SW 1271 (cell line): ENCODE measurements around the gene RAB6A.
"Not testable (repeated sequence)": the region's sequence is repeated elsewhere in the genome, so short reads cannot be mapped to it uniquely, and the experiment has no call there.

Experiments
- DNase-seq, 2 experiments: peaks; one replicate each; lab custom pipeline; 2025; lab: John Stamatoyannopoulos, UW

RAB6A gene

DNA sequence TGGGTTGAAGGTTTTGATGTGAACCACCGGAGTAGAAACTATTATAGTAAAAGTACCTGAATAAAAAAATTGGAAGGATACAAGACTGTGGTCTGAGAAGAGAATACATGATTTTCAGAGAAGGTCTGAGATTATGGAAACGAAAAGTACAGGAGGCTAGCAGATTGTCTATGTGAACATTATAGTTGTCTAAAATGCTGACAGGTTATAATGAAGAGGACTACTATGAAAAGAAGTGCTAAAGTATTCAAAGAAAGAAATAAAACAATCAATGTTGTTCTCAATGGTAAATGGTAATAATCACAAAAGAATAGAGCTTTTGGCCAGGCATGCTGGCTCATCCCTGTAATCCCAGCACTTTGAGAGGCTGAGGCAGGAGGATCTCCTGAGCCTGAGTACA lies 34.0 kb downstream of the RAB6A start:
- no peak for DNase-seq

DNA sequence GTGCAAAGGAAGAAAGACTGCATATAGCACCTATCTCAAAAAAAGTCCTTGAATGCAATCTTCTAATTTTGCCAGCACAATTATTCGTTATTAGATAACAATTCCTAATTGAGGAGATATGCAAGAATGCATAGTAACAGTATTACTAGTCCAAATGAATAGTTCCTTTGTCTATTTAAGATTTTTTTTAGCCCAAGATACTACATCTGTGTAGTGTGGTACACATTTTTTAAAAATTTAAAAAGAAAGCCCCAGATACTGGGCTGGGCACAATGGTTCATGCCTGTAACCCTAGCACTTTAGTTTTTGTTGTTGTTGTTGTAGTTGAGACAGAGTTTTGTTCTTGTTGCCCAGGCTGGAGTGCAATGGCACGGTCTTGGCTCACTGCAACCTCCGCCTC lies 43.7 kb downstream of the RAB6A start:
- DNase-seq: no peak

DNA sequence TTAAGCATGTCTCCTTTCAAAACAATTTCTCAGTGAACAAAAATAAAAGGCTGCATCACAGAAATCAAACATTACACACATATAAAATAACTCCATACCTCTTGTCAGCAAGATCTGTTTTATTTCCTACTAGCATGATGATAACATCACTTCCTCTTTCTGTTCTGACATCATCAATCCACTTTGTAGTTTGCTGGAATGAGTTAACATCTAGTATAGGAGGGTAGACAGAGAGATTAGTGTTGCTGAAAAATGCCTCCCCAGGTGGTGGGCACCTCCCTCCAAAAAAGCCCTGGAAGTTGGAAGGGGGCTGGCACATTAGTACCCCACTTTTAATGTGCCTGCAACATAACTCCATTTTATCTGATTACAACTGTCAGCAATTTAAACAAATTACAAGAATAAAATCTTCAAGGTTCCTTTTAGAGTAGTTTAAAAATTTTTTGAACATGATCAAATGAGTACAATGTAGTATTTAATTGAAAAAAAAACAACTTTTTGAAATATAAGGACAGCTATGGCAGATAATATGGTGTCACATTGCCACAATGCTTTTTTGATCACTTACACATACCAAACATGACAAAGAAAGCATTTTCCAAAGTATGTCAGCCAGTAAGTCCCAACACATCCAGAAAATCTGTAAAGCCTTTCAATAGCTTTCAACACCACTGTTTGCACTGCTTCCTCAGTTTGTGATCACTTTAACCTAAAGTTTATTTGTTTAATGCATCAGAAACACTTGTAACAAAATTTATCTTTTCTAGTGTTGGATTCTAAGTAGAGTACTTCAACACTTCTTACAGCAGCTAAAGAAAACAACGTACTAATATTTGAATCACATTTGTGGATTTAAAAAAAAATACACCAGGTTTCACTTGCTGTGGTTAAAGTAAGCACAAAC lies 44.5 kb downstream of the RAB6A start:
- DNase-seq: no peak

DNA sequence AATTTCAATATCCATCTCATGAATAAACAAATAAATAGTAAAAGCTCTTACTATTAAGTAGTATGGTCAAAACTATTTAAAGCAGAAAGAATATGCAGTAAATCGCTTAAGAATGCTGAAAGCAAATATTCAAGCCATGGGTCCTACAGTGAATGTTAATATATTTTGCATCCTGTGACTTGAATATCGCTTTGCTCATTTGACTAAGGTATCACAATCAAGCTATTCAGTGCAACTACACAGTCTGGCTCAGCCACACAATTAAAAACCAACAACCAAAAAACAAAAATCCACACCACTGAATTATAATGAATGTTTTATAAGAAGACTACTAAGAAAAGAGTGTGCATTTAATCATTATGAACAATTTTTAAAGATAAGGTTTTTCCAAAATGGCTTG lies 45.3 kb downstream of the RAB6A start:
- no peak for DNase-seq

DNA sequence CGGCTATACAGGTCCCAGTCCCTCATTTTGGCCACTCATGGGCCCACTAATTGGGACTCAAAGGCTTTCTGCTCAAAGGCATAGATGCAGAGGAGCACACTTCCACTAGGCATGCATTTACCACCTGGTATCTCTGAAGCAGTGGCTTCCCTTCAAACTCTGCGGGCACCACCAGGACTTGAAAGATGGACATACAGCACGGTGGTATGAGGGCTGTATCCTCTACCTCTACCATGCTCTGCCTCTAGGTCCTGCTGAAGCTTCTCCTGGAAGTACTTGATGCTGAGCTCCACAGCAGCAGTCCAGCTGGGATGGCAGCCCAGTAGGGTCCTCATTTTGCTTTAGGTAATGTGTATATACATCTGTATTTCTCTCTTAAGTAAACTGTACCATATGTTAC lies 49.9 kb downstream of the RAB6A start:
- no peak for DNase-seq

DNA sequence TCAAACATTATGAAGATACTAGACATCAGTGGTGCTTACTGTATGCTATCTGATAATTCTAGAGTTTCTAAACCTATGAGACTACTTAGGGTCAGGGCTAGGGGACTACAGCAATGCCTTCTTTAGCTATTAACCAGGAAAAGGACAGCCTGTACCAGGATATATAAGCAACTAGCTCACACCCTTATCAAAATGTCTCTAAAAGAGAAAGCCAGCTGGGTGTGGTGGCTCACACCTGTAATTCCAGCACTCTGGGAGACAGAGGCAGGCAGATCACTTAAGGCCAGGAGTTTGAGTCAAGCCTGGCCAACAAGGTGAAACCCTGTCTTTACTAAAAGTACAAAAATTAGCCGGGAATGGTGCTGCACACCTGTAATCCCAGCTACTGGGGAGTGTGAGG lies 55.8 kb downstream of the RAB6A start:
- DNase-seq: no peak

DNA sequence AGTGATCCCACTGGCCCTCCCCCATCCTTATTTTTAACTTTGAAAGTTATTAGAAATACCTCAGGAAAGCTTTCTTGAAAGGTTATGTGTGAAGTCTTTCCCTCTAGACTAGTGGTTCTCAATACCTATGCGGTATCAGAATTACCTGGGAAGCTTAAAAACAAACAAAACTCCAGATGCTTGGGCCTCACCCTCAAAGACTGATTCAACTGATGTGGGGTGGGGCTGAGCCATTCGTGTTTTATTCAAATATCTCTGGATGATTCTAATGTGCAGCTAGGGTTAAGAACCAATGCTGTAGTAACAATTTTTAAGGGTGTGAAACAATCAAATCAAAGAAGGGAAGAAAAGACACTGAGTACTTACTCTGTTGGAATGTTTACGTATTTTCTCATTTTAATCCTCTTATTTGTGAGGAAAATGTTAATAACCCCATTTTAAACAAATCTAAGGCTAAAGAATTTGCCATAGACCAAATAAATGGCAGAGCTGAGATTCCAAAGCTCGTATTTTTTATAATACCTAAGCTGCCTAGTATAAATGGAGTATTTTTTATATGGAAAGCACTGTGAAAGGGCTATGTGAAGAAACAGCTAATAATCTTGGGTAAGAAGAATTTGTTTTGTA lies 66.9 kb downstream of the RAB6A start:
- DNase-seq: no peak

DNA sequence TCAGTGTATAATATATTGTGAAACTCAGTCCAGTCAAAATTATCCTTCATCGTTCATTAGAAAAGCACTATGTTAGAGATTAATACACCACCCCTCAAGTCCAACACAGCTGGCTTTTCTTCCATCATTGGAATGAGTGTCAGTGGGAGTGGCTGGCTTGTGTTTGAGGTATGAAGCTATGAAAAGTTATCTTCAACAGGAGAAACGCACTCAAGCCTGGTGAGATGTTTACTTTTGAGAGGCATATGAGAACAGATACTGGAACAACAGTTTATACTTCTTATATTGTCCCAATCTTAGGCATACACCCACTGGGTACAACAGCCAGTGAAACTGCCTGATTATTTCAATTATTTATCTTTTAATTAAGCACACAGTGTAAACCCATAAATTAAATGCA lies 80.2 kb downstream of the RAB6A start:
- DNase-seq: no peak

DNA sequence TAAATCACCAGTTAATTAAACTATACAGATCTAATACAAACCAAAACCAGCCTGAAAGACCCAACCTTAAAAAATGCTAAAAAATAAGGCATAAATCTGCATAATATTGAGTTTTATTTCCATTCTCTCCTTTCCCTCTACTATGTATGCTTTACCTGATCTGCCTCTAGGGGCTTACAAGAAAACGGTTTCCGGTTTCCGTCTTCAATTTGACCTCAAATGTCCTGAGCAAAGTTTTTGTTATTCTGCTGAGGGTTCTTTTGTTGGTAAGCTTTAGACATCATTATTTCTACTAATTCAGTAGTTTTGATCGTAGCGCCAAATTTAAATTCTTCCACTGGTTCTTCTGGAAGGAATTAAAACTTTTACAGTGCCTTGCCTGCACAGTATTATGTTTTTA lies 84.3 kb downstream of the RAB6A start:
- not testable (repeated sequence) for DNase-seq

DNA sequence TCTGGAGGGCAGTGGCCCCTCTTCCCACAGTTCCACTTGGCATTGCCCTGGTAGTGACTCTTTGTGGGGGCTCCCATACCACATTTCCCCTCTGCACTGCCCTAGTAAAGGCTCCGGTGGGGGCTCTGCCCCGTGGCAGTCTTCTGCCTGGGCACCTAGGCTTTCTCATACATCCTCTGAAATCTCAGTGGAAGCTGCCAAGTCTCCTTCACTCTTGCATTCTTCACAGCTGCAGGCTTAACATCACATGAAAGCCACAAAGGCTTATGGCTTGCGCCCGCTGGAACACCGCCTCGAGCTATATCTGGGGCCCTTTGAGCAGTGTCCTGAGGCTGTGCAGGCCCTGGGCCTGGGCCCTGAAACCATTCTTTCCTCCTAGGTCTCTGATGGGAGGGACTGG lies 89.2 kb downstream of the RAB6A start:
- DNase-seq: no peak

DNA sequence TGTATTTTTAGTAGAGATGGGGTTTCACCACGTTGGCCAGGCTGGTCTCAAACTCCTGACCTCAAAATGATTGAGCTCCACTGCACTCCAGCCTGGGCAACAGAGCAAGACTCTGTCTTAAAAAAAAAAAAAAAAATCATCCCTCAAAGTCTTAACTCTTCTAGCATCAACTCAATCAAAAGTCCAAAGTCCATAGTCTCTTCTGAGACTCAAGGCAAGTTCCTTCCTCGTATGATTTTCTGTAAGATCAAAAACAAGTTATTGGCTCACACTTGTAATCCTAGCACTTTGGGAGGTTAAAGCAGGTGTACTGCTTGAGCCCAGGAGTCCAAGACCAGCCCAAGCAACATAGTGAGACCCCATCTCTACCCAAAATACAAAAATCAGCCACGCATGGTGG lies 90.1 kb downstream of the RAB6A start:
- DNase-seq: no peak

DNA sequence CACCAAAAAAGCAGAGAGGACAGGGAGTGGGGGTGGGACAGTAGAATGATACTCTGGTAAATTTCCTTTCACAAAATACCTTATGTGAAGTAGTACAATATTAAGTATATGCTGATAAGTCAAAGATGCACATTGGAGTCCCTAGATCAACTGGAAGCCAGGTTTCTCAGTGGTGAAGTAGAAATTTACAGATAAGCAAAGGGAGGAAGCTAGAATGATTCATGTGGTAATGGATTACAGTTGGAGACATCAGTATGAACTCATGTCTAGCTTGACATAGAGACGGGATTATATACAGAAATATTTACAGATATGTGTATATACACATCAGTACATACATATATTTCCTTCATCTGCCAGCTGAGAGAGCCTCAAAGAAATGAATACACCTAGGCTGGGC lies 93.0 kb downstream of the RAB6A start:
- no peak for DNase-seq

DNA sequence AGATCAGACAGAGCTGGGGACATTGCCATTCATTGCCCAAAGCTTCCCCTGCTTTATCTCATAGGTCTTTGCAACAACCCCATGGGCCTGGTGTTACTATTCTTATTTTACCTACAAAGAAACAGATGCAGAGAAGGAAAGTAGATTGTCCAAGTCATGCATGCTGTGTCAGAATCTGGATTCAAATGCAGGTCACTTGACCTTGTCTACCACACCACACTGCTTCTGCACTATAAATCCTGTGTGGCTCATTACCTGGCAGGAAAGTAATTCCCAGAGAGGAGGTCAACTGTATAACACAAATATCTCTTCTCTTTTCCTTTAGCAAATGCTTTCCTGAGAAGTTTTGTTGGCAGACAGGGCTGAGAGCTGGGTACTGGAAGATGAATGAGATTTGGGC lies 96.0 kb downstream of the RAB6A start:
- no peak for DNase-seq

DNA sequence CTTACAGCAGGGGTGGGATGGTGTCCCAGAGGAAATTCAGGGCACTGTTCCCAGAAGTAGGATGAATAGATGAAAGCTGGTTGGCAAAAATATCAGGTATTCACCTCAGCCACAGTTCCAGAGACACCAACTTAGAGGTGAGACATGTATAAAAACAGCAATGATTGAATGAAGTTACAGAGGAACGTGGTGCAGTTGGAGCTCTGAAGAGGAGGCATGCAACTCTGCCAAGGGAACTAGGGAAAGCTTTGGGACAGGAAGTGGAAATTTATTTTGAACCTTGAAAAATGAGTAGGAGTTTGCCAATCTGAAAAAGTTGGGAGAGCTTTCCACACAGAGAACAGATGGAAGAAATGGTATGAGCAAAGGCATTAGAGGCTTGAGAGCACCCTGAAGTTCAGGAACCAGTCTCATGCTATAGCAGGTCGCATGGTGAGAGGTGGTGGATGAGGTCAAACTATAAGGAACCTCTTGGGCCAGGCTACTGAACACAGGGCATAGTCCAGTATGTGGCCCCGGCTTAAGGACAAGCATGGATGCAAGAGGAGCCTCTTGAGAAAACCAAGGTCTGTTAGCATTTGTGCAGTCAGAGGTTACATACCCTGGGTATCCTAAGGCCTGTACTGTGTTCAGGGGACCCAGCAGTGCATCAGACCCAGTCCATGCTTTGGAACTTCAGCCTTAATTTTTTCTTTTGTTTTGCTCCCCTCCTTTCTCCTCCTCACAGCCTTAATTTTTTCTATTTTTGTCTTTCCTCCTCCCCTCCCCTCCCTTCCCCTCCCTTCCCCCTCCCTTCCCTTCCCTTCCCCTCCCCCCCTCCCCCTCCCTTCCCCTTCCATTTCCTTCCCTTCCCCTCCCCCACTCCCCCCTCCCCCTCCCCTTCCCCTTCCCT lies 97.0 kb downstream of the RAB6A start:
- no peak for DNase-seq

DNA sequence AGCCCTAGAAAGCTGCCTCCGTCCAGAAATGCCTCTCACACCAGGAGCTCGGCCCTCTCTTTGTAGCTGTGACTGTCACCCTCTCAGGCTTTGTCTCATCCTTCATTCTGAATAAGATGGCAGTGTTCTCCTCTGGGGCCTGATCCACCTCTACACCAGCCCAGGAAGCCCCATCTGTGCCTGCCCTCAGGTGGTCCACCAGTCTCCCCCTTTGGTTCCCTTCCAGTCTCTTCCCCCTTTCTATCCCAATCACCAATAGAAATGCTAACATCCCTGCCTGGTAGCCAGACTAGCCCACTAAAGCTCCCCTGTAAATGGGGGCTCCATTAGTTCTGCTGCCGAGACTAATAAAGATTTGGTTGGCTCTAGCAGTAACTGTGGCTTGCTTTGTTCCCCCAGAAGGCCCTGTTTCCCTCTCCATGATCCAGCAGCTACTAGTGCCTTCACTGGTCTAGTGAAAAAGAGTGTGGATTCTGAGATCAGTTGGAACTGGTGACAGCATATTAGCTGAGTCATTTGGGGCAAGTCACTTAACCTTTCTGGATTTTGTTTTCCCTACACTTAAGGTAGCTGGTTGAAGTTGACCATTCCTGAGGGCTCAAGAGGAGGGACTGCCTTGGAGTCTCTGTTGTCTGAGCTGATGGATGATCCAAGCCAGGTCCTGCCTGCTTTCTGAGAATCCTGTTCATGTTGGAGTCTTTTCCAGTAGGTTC lies 98.3 kb downstream of the RAB6A start:
- DNase-seq: no peak

DNA sequence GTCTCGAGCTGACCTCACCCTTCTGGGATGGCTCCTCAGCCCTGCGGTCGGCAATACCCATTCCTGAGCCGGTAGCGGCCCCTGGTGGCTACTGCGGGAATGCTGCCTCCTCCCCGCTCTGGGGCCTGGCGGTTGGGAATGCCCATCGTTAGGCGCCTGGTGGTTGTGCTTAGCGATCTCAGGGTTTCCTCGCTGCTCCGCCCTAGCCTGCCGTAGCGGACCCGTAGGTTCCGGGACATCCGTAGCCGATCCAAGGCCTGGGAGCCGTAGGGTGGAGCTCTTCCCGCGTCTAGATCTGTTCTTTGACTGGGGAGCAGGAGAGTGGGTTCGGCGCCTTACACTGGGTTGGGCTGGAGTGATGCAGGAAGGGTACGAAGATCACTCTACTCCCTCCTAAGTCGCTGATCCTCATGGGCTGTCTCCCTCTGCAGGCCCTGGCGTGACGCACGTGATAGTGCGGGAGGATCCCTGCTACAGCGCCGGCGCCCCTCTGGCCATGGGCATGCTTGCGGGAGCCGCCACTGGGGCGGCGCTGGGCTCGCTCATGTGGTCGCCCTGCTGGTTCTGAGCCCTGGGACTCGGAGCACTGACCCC lies 99.7 kb downstream of the RAB6A start:
- peak; percentile 45 to 65 for DNase-seq

DNA sequence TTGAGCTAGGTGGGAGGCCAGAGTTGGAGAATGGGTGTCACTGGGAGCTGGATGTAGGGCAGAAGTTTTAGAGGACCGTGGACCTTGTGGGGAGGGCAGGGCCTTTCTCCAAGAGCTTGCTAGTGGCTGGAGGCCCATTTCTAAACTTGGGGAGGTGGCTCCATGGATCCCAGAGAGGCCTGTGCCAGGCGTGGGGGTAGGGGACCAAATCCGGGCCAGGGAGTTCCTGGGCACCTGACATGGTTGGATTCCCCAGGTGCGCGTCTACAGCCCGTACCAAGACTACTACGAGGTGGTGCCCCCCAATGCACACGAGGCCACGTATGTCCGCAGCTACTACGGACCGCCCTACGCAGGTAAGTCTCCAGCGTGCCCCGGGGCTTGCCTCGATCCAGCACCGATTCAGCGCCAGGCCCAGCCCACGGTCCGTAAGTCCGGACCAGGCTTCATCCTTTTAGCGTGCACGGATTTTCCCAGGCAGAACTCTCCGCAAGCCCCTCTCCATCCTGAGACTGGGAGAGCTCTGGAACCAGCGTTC lies 100.3 kb downstream of the RAB6A start:
- DNase-seq: no peak

DNA sequence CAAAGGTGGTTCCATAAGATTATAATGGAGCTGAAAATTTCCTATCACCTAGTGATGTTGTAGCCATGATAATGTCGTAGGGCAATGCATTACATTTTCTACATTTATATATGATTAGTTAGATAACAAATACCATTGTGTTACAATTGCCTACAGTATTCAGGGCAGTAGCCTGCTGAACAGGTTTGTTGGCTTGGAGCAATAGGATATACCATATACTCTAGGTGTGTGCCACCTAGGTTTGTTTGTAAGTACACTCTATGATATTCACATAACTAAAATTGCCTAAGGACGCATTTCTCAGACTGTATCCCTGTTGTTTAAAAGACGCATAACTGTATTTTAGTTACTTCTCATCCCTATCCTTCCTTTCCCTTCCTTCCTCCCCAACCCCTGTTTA lies 100.9 kb downstream of the RAB6A start:
- no peak for DNase-seq

DNA sequence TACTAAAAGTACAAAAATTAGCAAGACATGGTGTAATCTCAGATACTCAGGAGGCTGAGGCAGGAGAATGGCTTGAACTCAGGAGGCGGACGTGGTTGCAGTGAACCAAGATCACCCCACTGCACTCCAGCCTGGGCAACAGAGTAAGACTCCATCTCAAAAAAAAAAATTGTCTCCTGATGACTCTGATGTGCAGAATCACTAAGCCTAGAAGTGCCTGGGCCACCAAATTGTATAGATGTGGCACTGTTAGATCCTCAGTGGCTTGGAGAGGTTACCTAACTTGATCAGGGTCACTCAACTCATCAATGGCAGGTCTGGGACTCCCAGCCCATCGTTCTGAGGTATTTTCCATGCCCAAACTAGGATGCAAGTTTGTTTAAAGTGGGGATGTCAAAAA lies 103.9 kb downstream of the RAB6A start:
- DNase-seq: no peak

DNA sequence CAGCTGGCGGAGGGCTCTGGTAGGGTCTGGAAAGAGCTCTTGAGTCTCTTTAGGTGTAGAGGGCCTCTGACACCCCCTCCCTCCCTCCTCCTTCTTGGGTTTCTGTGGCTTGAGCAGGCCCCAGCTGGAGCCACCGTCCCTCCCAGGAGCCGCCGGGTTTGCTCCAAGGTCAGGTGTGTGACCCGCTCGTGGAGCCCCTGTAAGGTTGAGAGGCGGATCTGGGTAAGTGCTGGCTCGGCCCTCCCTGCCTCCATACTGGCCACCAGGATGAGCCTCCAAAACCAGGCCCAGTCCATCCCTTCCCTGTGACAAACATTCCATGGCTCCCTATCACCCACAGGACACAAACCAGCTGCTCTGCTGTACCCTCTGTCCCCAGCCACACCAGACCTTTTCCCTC lies 105.2 kb downstream of the RAB6A start:
- DNase-seq: no peak

DNA sequence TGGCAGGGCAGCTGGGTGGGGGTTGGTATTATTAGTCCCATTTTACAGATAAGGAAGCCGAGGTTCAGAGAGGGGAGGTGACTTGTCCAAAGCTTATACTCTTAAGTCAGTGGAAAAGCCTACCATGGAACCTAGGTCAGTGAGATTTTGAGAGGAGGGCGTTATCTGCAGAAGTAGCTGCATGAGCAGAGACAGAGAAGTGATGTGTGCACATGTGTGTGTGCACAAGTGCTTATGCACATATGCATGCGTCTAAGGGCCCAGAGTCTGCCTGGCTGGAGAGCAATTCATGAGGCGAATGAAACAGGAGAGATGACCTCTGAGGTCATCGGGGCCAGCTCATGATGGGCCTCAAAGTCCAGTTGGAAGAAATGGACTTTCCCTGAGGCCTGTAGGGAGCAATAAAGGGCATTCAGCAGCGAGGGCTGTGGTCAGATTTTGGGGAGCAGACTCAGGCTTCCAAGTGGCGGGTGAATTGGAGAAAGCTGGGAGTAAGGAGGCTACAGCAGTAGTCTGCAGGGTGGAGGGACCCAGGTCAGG lies 106.3 kb downstream of the RAB6A start:
- no peak for DNase-seq
